Measurements from ENCODE around the gene FAXC.

DNA sequence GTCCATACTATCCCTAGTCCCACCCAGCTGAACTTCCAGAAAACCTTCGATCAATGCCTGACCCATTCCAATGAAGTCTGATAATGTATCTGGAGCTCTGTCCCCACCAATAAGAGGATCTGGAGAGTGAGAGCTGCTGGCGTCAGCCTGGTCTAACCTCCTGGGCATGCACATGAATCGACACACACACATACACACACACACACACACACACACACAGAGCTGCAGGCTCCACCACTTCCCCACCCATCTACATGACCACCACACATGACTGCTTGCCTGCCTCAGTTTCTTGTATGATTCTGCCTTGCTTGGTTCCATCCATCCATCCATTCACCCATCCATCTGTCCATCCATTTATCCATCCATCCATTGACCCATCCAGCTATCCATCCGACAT lies 60.8 kb downstream of the FAXC start:
- TF ChIP-seq EZH2phosphoT487 (IDR thresholded peaks at IDR 0.05) (no peak), EZH2 (IDR thresholded peaks at IDR 0.05) (no peak)
- TF ChIP-seq, protein P1, sequence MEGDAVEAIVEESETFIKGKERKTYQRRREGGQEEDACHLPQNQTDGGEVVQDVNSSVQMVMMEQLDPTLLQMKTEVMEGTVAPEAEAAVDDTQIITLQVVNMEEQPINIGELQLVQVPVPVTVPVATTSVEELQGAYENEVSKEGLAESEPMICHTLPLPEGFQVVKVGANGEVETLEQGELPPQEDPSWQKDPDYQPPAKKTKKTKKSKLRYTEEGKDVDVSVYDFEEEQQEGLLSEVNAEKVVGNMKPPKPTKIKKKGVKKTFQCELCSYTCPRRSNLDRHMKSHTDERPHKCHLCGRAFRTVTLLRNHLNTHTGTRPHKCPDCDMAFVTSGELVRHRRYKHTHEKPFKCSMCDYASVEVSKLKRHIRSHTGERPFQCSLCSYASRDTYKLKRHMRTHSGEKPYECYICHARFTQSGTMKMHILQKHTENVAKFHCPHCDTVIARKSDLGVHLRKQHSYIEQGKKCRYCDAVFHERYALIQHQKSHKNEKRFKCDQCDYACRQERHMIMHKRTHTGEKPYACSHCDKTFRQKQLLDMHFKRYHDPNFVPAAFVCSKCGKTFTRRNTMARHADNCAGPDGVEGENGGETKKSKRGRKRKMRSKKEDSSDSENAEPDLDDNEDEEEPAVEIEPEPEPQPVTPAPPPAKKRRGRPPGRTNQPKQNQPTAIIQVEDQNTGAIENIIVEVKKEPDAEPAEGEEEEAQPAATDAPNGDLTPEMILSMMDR (IDR thresholded peaks at IDR 0.05): no peak

Measured in neural progenitor cell (in vitro differentiated cells).